Raji (cell line): ENCODE data around the gene PRKN.

Source experiments
- POLR2A ChIP-seq: IDR thresholded peaks from 2 replicates; pipeline ENCODE4 v1.6.1; 2011; ENCODE audit warnings: low read depth, low read length, control low read depth; ENCODE audit not compliant: insufficient read depth

The PRKN gene

DNA sequence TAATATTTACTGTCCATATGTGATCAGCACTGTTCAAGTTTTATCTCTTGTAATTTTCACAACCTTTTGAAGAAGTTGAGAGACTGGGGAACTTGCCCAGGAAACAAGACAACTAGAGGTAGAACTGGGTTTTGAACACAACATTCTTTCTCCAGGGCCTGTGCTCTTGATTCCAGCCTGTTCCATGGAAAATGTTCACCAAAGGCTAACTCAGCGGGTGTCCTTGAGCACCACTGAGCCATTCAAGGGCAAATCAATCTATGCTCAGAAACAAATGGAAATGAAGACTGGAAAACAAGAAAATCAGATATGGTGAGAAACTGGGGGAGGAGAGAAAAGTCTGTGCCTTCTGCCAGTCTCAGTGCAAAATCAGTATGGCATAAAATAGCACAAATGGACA is 771.5 kb downstream of the PRKN start:
- no peak for TF ChIP-seq POLR2A

DNA sequence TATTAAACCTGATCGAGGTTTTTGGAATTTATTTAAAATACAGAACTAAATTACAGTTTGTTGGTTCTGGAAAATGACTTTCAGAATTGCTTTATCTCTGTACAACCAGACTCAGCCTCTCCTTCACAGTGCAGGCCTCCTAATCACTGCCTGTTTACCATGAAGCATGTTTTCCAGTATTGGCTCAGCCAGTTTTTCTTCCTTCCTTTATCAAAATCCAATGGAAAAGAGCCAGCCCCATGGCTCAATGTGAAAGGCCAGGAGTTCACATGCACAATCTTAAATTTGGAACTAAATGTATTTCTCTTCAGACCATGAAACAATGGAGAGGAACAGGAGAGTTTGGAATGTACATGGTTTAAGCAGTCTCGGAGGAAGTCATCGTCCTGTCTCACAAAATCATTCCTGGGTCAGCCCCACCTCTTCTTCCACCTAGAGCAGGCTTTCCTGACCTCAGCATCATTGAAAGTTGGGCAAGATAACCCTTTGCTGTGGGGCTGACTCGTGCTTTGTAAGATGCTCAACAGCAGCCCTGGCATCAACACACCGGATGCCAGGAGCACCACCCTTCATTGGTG is 772.8 kb downstream of the PRKN start:
- no peak for TF ChIP-seq POLR2A

DNA sequence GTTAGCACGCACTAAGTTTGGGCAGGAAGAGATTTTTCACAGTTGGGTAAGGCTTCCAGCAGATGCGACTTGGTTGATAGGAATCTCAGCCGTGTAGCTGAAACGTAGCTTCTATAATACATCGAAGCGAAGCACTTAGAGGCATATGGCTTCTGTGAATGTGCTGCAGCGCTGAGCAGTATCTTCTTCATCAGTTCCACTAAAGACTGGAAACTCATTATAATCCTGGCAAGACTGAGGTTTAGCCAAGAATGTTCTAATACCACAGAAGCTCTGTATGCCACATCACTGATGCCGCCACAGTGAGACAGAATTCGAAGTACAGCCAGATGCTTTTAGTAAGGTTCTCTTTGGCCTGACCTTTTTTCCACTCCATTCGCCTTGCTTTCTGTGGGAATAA is 773.5 kb downstream of the PRKN start:
- no peak for TF ChIP-seq POLR2A

DNA sequence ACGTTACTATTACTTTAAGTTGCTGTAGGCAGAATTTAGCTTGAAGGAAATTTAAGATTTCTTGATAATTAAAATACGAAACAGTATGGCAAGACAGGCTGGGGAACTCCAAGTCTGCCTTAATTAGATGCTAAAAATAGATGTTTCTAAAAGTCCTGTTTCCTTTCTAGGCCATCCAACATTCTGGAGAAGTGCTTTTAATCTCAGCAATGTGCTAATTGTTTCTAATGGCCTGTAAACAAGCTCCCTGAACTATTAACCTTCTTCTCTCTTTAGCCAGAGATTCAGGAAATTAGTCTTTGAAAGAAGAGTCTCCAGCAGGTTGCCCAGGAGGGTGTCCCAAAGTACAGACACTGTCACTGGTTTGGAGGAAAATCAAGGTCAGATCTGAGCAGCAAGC is 776.4 kb downstream of the PRKN start:
- TF ChIP-seq POLR2A, result no peak

DNA sequence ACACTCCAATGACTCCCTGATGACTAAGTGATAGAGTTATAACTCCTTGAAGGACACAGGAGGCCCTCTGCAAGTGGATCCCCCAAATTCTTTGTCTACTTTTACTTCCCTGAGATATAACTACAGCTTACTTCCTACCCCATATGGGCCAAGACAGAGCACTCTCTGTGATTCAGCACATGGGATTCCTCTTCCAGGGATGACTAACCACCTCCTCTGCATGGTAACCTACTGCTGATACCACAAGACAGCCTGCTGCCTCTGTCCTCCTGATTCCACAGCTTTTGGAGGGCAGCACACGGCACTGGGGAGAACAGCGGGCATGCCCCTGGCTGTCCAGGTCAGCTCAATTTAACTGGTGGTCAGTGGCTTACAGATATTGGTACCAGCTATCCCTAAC is 778.0 kb downstream of the PRKN start:
- TF ChIP-seq POLR2A, result no peak

DNA sequence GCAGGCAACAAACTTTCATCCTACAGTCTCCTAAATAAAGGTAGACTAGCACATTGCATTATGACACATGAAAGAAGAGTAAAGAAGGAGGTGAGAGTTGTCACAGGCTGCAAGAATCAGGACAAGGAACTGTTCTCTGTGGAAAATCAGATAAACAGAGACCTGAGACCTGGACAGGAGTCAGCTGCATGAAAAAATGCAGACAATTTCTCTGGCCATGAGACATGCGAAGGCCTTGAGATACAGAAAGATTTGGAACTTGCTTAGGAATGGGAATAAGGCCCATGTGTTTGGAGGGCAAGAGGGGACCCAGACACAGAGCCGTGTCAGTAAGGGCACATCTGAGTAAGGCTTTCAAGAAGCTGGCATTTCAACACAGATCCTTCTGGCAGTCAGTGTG is 779.1 kb downstream of the PRKN start:
- TF ChIP-seq POLR2A, result no peak

DNA sequence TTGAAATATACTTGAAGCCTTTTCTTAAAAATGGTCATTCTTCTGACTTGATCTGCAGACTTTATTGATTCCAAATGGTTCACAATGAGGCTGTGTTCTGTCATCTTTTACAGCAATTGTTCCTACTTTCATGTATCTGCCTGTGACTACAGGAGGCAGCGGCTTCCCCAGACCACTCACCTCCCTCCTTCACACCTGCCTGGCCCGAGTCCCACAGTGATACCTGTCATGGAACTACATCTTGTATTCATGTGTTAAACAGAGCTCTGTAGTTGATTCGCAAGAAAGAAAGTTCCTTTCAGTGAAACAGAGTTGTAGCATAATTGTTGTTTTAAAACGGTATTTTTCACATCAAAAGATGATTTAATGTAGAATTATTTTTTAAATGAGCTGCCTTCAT is 780.2 kb downstream of the PRKN start:
- no peak for TF ChIP-seq POLR2A

DNA sequence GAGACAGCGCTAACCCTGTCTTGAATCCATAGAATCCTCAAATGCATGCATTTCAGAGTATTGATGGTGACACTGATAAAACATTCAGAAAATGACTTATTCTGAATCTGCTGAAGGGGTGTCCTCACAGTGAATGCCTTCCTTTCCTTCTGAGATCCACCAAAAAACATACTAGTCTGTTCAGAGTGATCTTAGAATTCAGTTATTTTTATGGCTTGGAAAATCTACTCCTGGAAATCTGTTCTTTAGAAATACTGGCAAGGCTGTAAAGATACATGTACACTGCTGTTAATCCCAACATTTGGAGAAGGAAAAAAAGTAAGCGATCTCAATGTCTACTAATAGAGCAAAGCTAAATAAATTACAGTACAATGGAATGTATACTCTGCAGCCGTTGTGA is 781.1 kb downstream of the PRKN start:
- no peak for TF ChIP-seq POLR2A

DNA sequence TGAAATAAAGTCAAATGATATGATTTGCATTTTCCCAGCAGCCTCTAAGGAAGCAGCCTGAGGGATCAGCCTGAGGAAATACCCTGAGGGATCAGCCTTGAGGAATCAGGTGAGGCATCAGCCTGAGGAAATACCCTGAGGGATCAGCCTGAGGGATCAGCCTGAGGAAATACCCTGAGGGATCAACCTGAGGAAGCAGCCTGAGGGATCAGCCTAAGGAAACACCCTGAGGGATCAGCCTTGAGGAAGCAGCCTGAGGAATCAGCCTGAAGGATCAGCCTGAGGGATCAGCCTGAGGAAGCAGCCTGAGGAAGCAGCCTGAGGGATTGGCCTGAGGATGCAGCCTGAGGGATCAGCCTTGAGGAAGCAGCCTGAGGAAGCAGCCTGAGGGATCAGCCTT is 784.0 kb downstream of the PRKN start:
- no peak for TF ChIP-seq POLR2A

- no peak for TF ChIP-seq POLR2A
Observed at GRCh38 chr6:161941565-161941964, 786.0 kb downstream of the PRKN start.

- no peak for TF ChIP-seq POLR2A
Observed at GRCh38 chr6:161940519-161940918, 787.0 kb downstream of the PRKN start.

GRCh38 chr6:161926324-161926723 is 801.2 kb downstream of the PRKN start:
- no peak for TF ChIP-seq POLR2A

- no peak for TF ChIP-seq POLR2A
Observed at GRCh38 chr6:161924516-161925116, 803.0 kb downstream of the PRKN start.

- no peak for TF ChIP-seq POLR2A
Observed at GRCh38 chr6:161922631-161923119, 804.9 kb downstream of the PRKN start.

DNA sequence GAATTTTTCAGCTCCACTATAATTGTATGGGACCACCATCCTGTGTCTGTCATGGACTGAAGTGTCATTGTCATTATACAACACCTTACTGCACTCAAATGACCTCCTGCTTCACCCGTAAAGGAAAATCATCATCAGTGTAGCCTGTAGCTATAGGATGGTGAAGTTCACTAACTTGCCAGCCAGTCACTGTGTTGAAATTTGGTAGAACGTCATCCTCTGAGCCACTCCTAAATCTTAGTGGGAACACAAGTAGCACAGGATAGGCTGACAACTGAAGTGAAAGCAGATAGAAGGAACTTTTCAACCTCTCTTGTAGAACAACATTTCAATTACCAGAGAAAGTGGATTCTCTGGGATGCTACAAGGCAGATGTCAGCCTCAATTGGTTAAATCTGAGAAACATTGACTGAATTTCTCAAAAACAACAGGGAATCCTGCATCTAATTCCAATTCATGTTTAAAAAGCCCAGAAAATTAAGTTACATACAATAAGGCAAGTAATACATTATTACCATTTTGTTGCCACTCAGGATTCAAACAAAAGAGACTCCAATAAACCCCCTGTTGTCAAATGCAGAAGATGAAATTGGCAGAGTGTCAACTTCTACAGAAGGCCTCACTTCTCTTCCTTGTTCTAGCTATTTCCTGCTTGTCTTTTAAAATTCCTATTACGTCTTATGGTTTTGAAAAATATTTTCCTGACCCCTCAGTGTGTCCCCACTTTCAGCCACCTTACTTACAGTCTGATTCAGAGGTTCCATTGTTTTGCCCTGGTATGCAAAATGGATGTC is 805.8 kb downstream of the PRKN start:
- no peak for TF ChIP-seq POLR2A

DNA sequence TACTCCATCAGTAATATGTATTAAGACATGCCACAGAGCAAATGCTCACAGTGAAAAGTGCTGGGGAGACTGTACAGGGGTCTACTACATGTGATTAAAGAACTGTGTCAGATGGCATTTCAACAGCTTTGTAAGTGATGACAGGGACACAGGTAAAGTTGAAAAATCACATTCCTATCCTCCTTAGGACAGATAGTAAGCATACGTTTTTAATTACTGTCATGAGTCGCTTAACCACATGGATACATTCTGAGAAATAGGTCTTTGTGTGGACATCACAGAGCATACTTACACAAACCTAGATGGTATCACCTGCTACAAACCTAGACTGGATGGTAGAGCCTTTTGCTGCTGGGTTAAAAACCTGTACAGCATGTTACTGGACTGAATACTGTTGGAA is 807.9 kb downstream of the PRKN start:
- TF ChIP-seq POLR2A, result no peak

GRCh38 chr6:161918628-161919205 is 808.8 kb downstream of the PRKN start:
- no peak for TF ChIP-seq POLR2A

- TF ChIP-seq POLR2A, result no peak
Observed at GRCh38 chr6:161918109-161918531, 809.4 kb downstream of the PRKN start.
